Astrocyte (in vitro differentiated cells and primary cell): Measurements from ENCODE around the gene CELF4. TPM values are rescaled to one million over a fixed set of nuclear protein-coding genes. Genes with fewer than 3 reads are reported as not detected.

Experiments used
- DNase-seq: peaks from one replicate; pipeline ENCODE4 v3.0.0-alpha.2; 2010; ENCODE audit warnings: low read depth
- FAIRE-seq: peaks from 2 replicates; lab custom pipeline; 2011; peaks lifted over from hg19 to GRCh38; lab: Jason Lieb, UNC
- H2AFZ ChIP-seq: 2 replicates; pipeline ENCODE4 v1.6.0; 2012; ENCODE audit warnings: low read depth, low read length, inconsistent platforms
- H3K27ac ChIP-seq: 2 replicates; pipeline ENCODE4 v1.5.1; 2011; ENCODE audit warnings: low read depth, low read length, inconsistent platforms
- H3K27me3 ChIP-seq: 2 replicates; pipeline ENCODE4 v1.6.0; 2011; ENCODE audit warnings: low read length, inconsistent platforms; ENCODE audit not compliant: insufficient read depth
- H3K36me3 ChIP-seq: 2 replicates; pipeline ENCODE4 v1.5.1; 2011; ENCODE audit warnings: low read length, inconsistent platforms; ENCODE audit not compliant: insufficient read depth
- H3K4me1 ChIP-seq: 2 replicates; pipeline ENCODE4 v1.5.1; 2011; ENCODE audit warnings: low read length, inconsistent platforms; ENCODE audit not compliant: insufficient read depth
- H3K4me2 ChIP-seq: 2 replicates; pipeline ENCODE4 v1.6.0; 2012; ENCODE audit warnings: low read length, inconsistent platforms
- H3K4me3 ChIP-seq: 2 replicates; pipeline ENCODE4 v1.5.1; 2011; ENCODE audit warnings: low read depth, mild to moderate bottlenecking, low read length, inconsistent platforms; ENCODE audit not compliant: insufficient read depth
- H3K79me2 ChIP-seq: 2 replicates; pipeline ENCODE4 v1.6.0; 2012; ENCODE audit warnings: mild to moderate bottlenecking, low read length, inconsistent platforms; ENCODE audit not compliant: insufficient read depth
- H3K9ac ChIP-seq: 2 replicates; pipeline ENCODE4 v1.6.0; 2012; ENCODE audit warnings: mild to moderate bottlenecking, low read length, inconsistent platforms
- H3K9me3 ChIP-seq: 2 replicates; pipeline ENCODE4 v1.5.1; 2012; ENCODE audit warnings: low read depth, mild to moderate bottlenecking, low read length, inconsistent platforms; ENCODE audit not compliant: insufficient read depth
- H4K20me1 ChIP-seq: 2 replicates; pipeline ENCODE4 v1.6.0; 2012; ENCODE audit warnings: low read length, inconsistent platforms; ENCODE audit not compliant: insufficient read depth
- H3K27ac Mint-ChIP-seq: one replicate; pipeline ENCODE4 v1.8.0; 2021; ENCODE audit warnings: mild to moderate bottlenecking, mixed read lengths; ENCODE audit not compliant: unreplicated experiment
- H3K27me3 Mint-ChIP-seq: one replicate; pipeline ENCODE4 v1.8.0; 2021; ENCODE audit warnings: low read depth, mixed read lengths; ENCODE audit not compliant: unreplicated experiment
- H3K36me3 Mint-ChIP-seq: one replicate; pipeline ENCODE4 v1.8.0; 2021; ENCODE audit warnings: low read depth, mixed read lengths; ENCODE audit not compliant: unreplicated experiment
- H3K4me1 Mint-ChIP-seq: one replicate; pipeline ENCODE4 v1.8.0; 2021; ENCODE audit warnings: low read depth, mixed read lengths; ENCODE audit not compliant: unreplicated experiment
- H3K4me3 Mint-ChIP-seq: one replicate; pipeline ENCODE4 v1.8.0; 2021; ENCODE audit warnings: mild to moderate bottlenecking, moderate library complexity, mixed read lengths; ENCODE audit not compliant: unreplicated experiment
- H3K9me3 Mint-ChIP-seq: one replicate; pipeline ENCODE4 v1.8.0; 2021; ENCODE audit warnings: mild to moderate bottlenecking, mixed read lengths; ENCODE audit not compliant: unreplicated experiment
- CTCF ChIP-seq: IDR thresholded peaks from 2 replicates; pipeline ENCODE4 v1.5.1; 2011; ENCODE audit warnings: low read depth, mild to moderate bottlenecking, inconsistent platforms, low read length, moderate library complexity; ENCODE audit not compliant: insufficient read depth
- EZH2 ChIP-seq: IDR thresholded peaks from 2 replicates; pipeline ENCODE4 v1.6.1; 2012; ENCODE audit warnings: mild to moderate bottlenecking, low read length, inconsistent platforms; ENCODE audit not compliant: insufficient read depth
- total RNA-seq: library from RNA; stranded (reverse); gene quantifications from 2 replicates; pipeline ENCODE4 v1.2.1, GENCODE V29; 2021

CELF4 gene
- total RNA-seq, 1 donor from 2014 or later, result 0.16 TPM

GRCh38 chr18:37334631-37335408, 230.8 kb downstream of the CELF4 start:
- H3K27me3 Mint-ChIP-seq, result peaks cover 39% of the 10 kb centered on the region
- H3K9me3 ChIP-seq, result no peaks in the 10 kb centered on the region
- peak overlapping the region; percentile 89 for H2AFZ ChIP-seq
- no peaks in the 10 kb centered on the region for H3K79me2 ChIP-seq
- H3K9ac ChIP-seq, result peak overlapping the region; percentile 62
- peak overlapping the region; percentile 39 for H3K4me3 ChIP-seq
- DNase-seq, result peak; percentile 73
- no peaks in the 10 kb centered on the region for H3K9me3 Mint-ChIP-seq
- no peaks in the 10 kb centered on the region for H4K20me1 ChIP-seq
- H3K4me3 Mint-ChIP-seq, result no peak overlapping the region
- no peaks in the 10 kb centered on the region for H3K36me3 Mint-ChIP-seq
- H3K27ac Mint-ChIP-seq, result peak overlapping the region; percentile 34
- H3K4me1 ChIP-seq, result peaks cover 12% of the 10 kb centered on the region
- H3K4me1 Mint-ChIP-seq, result no peaks in the 10 kb centered on the region
- H3K36me3 ChIP-seq, result no peaks in the 10 kb centered on the region
- peak overlapping the region; percentile 37 for H3K27ac ChIP-seq
- FAIRE-seq, result peak; percentile 39
- no peak for TF ChIP-seq EZH2
- no peak for TF ChIP-seq CTCF
- H3K27me3 ChIP-seq, result peaks cover 2% of the 10 kb centered on the region
- peak overlapping the region; percentile 84 for H3K4me2 ChIP-seq

DNA sequence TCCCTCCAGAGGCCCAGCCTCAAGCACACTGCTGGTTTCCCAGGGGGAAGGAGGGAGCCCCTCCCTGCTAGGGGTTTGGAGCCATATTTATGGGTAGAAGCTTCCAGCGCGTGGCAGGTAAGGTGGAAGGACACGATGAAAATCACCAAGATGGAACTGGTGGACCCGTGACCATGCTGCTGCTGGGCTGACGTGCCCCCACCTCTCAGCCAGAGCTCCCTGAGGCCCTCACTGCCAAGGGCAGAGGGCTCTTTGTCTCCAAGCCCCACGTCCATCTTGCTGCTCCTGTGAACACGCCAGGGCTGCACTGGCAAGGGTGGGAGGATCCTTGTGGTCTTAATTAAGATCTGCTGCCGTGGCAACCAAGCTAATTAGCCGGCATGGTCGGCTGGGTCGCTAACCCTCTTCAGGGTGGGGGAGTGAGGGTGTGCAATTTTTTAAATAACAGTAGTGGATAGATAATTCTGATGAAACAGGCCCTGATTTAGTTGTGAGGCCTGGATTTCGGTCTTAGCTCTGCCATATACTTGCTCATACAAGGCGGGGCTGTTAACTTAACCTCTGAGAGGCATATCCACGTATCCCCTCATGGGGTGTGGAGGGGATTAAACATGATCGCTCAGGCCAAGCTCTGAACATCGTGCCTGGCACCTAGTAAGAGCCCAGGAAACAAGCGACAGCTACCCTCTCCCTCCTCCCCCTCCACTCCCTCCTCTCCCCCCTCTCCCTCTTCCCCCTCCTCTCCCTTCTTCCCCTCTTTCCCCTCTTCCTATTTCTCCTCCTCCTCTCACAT, 232.8 kb downstream of the CELF4 start:
- TF ChIP-seq EZH2 (no peak), CTCF (no peak)
- no peaks in the 10 kb centered on the region for H3K36me3 Mint-ChIP-seq
- Histone ChIP-seq H3K4me2 (no peak overlapping the region), H3K9ac (no peak overlapping the region), H3K27ac (no peak overlapping the region), H3K4me3 (no peak overlapping the region), H4K20me1 (no peaks in the 10 kb centered on the region), H3K36me3 (no peaks in the 10 kb centered on the region), H3K79me2 (no peaks in the 10 kb centered on the region), H3K27me3 (no peaks in the 10 kb centered on the region), H2AFZ (no peak overlapping the region), H3K4me1 (peaks cover 12% of the 10 kb centered on the region), H3K9me3 (no peaks in the 10 kb centered on the region)
- no peak overlapping the region for H3K27ac Mint-ChIP-seq
- H3K4me3 Mint-ChIP-seq, result no peak overlapping the region
- peaks cover 34% of the 10 kb centered on the region for H3K27me3 Mint-ChIP-seq
- no peaks in the 10 kb centered on the region for H3K4me1 Mint-ChIP-seq
- H3K9me3 Mint-ChIP-seq, result no peaks in the 10 kb centered on the region
- DNase-seq (no peak), FAIRE-seq (no peak)

DNA sequence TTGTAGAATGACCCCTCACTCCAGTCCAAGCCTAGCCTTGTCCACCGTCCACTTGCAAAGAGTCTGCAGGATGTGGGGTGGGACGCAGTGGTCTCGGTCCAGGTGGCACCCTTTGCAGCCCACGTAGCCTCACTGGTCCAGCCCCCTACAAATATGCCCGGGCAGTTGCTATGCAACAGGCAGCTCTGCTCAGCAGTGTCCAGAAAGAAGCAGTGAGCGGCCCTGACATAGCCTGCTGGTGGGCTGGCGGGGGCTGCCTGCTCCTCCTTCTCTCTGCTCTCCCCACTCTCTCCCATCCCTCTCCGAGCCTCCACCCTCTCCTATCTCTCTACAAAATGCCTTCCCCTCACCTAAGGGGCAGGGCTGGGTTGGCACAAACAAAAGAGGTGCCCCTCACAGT, 233.4 kb downstream of the CELF4 start:
- Histone ChIP-seq H3K4me1 (peaks cover 12% of the 10 kb centered on the region), H3K27me3 (no peaks in the 10 kb centered on the region), H3K9me3 (no peaks in the 10 kb centered on the region), H4K20me1 (no peaks in the 10 kb centered on the region), H3K36me3 (no peaks in the 10 kb centered on the region), H2AFZ (no peak overlapping the region), H3K4me2 (no peak overlapping the region), H3K27ac (no peak overlapping the region), H3K4me3 (no peak overlapping the region), H3K9ac (no peak overlapping the region), H3K79me2 (no peaks in the 10 kb centered on the region)
- no peak for TF ChIP-seq EZH2
- no peak for TF ChIP-seq CTCF
- Mint-ChIP-seq H3K27me3 (peaks cover 34% of the 10 kb centered on the region), H3K4me3 (no peak overlapping the region), H3K36me3 (no peaks in the 10 kb centered on the region), H3K27ac (no peak overlapping the region), H3K4me1 (no peaks in the 10 kb centered on the region), H3K9me3 (no peaks in the 10 kb centered on the region)
- no peak for FAIRE-seq
- no peak for DNase-seq
